SK-N-DZ (cell line): ENCODE measurements around the gene OR2AG2. TPM values are rescaled to one million over a fixed set of nuclear protein-coding genes. Genes with fewer than 3 reads are reported as not detected.
"Not testable (repeated sequence)": the region's sequence is repeated elsewhere in the genome, so short reads cannot be mapped to it uniquely, and the experiment has no call there.

Source experiments
- DNase-seq: peaks from one replicate; pipeline ENCODE4 v3.0.0-alpha.2; 2015; ENCODE audit warnings: low spot score
- polyA plus RNA-seq, 2 experiments: library from polyadenylated mRNA; depleted of rRNA; stranded (reverse); fragments of >200 nt; gene quantifications; 2 replicates each; pipeline ENCODE4 v1.2.3, GENCODE V29; 2014

The OR2AG2 gene
- polyA plus RNA-seq (2014; cell fraction: cytosol; rRNA removed), result 0.25 and 0.29 TPM in 2 replicates
- 0.26 and 0.30 TPM in 2 replicates for polyA plus RNA-seq (2014; cell fraction: nucleus; rRNA removed)

GRCh38 chr11:6771926-6772893, at the start of gene OR2AG2:
TSS of gene OR2AG2 (minus strand) at chr11:6771976. CDS start at chr11:6768957, 3,019 bp downstream.
- no peak for DNase-seq

- no peak for DNase-seq
Measured at GRCh38 chr11:6818967-6819366, 47.2 kb upstream of the OR2AG2 start.

GRCh38 chr11:6817694-6818093, 45.9 kb upstream of the OR2AG2 start:
- DNase-seq, result peak; percentile 16

- DNase-seq, result no peak
Measured at GRCh38 chr11:6813656-6814055, 41.9 kb upstream of the OR2AG2 start.

GRCh38 chr11:6812390-6813005, 40.7 kb upstream of the OR2AG2 start:
- DNase-seq, result peak; percentile 47

GRCh38 chr11:6801075-6801474, 29.3 kb upstream of the OR2AG2 start:
- not testable (repeated sequence) for DNase-seq

GRCh38 chr11:6799402-6799801, 27.6 kb upstream of the OR2AG2 start, which contains the start of gene OR6A2:
TSS of gene OR6A2 (minus strand) at chr11:6799689. CDS start at chr11:6795708, 3,981 bp downstream.
- DNase-seq, result no peak

GRCh38 chr11:6794639-6795038, 22.9 kb upstream of the OR2AG2 start:
- no peak for DNase-seq

- DNase-seq, result no peak
Measured at GRCh38 chr11:6790546-6790945, 18.8 kb upstream of the OR2AG2 start.

GRCh38 chr11:6782720-6783119, 10.9 kb upstream of the OR2AG2 start, which contains the start of gene OR2AG1:
TSS of gene OR2AG1 (plus strand) at chr11:6783020. CDS start at chr11:6785038, 2,018 bp downstream.
- DNase-seq, result no peak

- DNase-seq, result no peak
Measured at GRCh38 chr11:6780829-6781228, 9.1 kb upstream of the OR2AG2 start.

- DNase-seq, result no peak
Measured at GRCh38 chr11:6778518-6778917, 6.7 kb upstream of the OR2AG2 start.

- peak; percentile 43 for DNase-seq
Measured at GRCh38 chr11:6757373-6757967, 14.3 kb downstream of the OR2AG2 start.

GRCh38 chr11:6755953-6756347, 15.8 kb downstream of the OR2AG2 start:
- DNase-seq, result no peak

- DNase-seq, result peak; percentile 35
Measured at GRCh38 chr11:6755303-6755952, 16.3 kb downstream of the OR2AG2 start.

GRCh38 chr11:6747097-6747668, 24.6 kb downstream of the OR2AG2 start:
- DNase-seq, result no peak

GRCh38 chr11:6746626-6747025, 25.1 kb downstream of the OR2AG2 start:
- no peak for DNase-seq

GRCh38 chr11:6746086-6746618, 25.6 kb downstream of the OR2AG2 start:
- no peak for DNase-seq

GRCh38 chr11:6745465-6746015, 26.2 kb downstream of the OR2AG2 start:
- DNase-seq, result no peak

- no peak for DNase-seq
Measured at GRCh38 chr11:6745018-6745417, 26.8 kb downstream of the OR2AG2 start.
